ENCODE data around the gene FECH.

DNA sequence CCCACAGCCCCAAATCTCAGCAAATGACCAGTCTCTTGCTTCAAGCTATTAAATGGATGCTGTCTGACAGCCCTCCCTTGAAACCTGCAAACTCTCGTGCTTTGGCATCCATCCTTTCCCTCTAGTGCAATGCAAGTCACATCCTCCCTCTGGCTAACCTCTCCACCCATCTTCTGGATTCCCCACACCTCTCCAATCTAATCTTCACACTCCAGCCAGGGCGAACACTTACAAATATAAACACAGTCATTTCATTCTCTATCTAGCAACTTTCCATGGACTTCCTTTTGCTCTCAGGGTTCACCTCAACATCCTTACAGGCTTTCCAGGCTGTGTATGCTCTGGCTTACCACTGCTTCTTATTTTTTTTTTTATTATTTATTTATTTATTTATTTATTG, 45.2 kb upstream of the FECH start:
- TF ChIP-seq POLR2A (IDR thresholded peaks at IDR 0.05): no peak
- TF ChIP-seq, protein P1, sequence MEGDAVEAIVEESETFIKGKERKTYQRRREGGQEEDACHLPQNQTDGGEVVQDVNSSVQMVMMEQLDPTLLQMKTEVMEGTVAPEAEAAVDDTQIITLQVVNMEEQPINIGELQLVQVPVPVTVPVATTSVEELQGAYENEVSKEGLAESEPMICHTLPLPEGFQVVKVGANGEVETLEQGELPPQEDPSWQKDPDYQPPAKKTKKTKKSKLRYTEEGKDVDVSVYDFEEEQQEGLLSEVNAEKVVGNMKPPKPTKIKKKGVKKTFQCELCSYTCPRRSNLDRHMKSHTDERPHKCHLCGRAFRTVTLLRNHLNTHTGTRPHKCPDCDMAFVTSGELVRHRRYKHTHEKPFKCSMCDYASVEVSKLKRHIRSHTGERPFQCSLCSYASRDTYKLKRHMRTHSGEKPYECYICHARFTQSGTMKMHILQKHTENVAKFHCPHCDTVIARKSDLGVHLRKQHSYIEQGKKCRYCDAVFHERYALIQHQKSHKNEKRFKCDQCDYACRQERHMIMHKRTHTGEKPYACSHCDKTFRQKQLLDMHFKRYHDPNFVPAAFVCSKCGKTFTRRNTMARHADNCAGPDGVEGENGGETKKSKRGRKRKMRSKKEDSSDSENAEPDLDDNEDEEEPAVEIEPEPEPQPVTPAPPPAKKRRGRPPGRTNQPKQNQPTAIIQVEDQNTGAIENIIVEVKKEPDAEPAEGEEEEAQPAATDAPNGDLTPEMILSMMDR (IDR thresholded peaks at IDR 0.05): no peak
